HG03432 (cell line): ENCODE measurements around the gene ILF3.
"Not testable (repeated sequence)": the region's sequence is repeated elsewhere in the genome, so short reads cannot be mapped to it uniquely, and the experiment has no call there.

ENCODE experiments used
- ATAC-seq: cut with Tn5 transposase; IDR thresholded peaks from one replicate; pipeline ENCODE4 v1.9.1; 2021; ENCODE audit warnings: mild to moderate bottlenecking, moderate library complexity; ENCODE audit not compliant: unreplicated experiment

Gene ILF3

GRCh38 chr19:10642473-10643171 is 11.5 kb upstream of the ILF3 start:
- no peak for ATAC-seq

DNA sequence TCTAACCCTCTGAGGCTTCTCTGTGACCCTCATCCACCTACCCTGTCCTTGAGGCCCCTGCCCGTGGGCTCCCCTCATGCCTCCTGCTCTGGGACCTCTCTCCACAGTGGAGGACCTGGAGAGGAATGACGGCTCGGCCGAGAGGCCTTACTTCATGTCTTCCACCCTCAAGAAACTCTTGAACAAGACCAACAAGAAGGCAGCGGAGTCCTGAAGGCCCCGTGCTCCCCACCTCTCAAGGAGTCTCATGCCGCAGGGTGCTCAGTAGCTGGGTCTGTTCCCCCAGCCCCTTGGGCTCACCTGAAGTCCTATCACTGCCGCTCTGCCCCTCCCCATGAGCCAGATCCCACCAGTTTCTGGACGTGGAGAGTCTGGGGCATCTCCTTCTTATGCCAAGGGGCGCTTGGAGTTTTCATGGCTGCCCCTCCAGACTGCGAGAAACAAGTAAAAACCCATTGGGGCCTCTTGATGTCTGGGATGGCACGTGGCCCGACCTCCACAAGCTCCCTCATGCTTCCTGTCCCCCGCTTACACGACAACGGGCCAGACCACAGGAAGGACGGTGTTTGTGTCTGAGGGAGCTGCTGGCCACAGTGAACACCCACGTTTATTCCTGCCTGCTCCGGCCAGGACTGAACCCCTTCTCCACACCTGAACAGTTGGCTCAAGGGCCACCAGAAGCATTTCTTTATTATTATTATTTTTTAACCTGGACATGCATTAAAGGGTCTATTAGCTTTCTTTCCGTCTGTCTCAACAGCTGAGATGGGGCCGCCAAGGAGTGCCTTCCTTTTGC is 10.8 kb upstream of the ILF3 start:
- no peak for ATAC-seq

- no peak for ATAC-seq
Measured at GRCh38 chr19:10643968-10644259, 10.2 kb upstream of the ILF3 start.

- ATAC-seq, result no peak
Measured at GRCh38 chr19:10644260-10645007, 9.7 kb upstream of the ILF3 start.

- no peak for ATAC-seq
Measured at GRCh38 chr19:10646456-10647159, 7.5 kb upstream of the ILF3 start.

DNA sequence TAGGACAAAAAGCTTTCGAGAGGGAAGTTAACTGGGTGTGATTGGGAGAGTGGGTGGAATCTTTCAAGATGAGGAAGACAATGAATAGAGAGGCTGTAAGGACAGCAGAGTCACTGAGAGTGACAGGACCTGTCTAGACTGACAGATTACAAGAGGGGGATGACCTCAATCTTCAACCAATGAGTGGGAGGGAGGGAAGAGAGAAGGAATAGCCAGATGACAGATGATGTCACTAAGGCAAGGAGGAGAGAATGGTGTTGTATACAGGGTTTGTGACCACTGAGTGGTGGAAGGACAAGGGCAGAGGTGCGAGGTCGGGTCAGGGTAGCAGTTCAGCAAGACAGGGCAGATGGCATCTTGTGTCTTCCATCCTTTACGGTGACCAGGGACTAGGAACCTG is 5.8 kb upstream of the ILF3 start:
- ATAC-seq, result no peak

DNA sequence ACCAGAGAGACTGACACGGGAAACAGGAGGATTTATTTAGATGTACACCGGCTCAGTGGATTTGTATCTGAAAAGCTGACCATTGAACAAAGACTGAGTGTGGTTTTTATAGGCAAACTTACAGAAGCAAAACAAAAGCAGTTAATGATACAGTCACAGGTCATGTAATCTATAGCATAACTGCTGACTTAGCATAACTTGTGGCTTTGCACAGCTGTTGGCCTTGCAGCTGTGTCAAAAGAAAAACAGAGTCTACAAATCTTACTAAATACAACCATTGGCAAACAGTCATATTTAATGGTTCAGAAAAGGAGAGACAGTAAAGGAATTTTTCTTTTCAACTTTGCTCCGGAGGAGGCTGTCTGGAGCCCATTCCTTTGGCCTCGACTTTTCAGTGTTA is 2.3 kb upstream of the ILF3 start:
- no peak for ATAC-seq

DNA sequence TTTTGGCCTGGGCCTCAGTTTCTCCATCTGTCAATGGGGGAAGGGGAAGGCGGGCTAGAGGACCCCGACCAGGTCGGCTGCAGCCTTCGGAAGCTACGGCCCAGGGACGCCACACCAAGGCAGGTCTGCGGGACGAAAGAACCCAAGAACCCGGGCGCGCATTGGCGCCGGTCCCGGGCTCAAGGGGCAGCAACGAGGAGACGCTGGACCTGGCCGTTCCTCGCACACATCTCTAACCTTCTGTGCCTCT is 739 bp upstream of the ILF3 start:
- no peak for ATAC-seq

- ATAC-seq, result peak; percentile 27
Measured at GRCh38 chr19:10654610-10655456, 687 bp downstream of the ILF3 start.

DNA sequence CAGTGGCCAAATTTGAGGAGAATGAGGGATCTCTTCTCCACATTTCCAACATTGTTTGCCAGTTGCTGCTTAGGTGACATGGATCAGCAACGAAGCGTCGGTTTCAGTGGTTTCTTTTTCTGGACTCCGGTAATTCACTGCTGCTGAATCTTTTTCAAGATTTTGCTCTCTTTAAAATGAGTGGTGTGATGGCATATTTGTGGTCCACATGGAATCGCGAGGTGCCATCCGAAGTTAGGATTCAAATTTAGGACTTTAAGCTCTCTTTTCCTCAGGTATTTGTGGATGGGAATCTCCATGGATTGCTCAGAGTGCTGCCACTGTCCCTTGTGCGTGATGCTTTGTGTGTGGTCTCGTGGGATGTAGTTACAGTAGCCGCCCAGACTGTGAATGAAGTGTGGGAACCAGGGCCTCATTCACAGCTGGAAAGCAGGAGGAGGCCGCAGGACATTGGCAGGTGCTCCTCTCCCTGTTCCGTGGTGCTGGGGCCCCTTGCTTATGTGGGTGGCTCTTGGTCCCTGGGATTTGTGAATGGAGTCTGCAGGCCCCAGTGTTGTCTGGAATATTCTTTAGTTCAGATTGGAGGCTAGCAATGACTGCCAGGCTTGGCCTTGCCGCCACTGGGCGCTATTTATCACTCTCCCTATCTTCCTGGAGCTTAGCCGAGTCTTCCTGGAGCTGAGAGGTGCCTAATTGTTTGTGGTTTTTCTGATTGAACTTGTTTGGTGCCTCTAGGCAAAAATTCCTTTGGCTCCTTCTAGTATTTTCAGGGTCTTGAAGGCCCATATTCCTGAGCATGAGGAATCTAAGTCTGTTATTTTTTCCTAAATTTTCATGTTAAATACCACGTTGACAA is 1.5 kb downstream of the ILF3 start:
- ATAC-seq, result no peak

- ATAC-seq, result no peak
Measured at GRCh38 chr19:10660346-10660745, 6.2 kb downstream of the ILF3 start.

DNA sequence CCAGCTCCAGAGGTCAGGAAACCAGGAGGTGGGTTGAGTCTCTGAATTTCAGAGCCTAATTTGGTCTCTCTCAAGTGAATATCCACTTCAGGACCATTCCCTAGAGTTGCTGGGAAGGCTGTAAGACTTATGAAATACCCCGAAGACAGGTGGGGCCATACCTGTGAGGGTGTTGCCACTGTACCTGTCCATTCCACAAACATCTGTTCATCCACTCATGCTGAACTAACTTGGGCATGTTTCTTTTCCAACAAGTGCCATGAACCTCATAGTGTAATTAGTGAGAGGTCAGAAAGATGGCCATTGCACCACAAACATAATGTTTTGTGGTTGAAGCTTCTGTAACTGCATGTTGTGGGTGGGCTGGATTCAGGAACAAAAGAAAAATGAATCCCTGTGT is 7.8 kb downstream of the ILF3 start:
- no peak for ATAC-seq

- no peak for ATAC-seq
Measured at GRCh38 chr19:10662384-10663251, 8.5 kb downstream of the ILF3 start.

GRCh38 chr19:10663252-10663563 is 9.1 kb downstream of the ILF3 start:
- not testable (repeated sequence) for ATAC-seq

DNA sequence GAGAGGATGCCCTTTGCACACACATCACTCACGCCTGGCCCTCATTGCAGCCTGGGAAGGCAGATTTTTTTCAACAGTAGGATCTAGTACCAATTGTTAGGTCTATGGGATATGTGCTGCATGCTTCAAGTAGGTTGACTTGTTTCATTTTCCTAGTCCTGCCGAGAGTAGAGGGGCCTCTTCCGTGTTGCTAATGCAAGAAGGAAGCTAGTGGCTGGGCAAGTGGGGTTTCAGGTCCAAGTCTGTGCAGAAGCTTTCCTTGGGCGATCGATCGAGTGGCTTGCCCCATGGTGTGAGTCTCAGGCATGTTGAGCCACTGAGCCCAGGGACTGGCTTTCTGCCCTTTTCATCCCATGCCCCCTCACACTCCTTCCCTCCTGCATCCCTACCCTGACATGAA is 13.7 kb downstream of the ILF3 start:
- no peak for ATAC-seq

- ATAC-seq, result no peak
Measured at GRCh38 chr19:10669246-10669645, 15.1 kb downstream of the ILF3 start.

- ATAC-seq, result no peak
Measured at GRCh38 chr19:10670182-10670581, 16.0 kb downstream of the ILF3 start.

- ATAC-seq, result no peak
Measured at GRCh38 chr19:10670876-10671804, 17.0 kb downstream of the ILF3 start.
